Tibial nerve (tissue), 4 donors: ENCODE results near the gene FGF19. TPM values are rescaled to one million over a fixed set of nuclear protein-coding genes. Genes with fewer than 3 reads are reported as not detected.

Experiments
- DNase-seq, 2 donors: peaks; one replicate each; pipeline ENCODE4 v3.0.0-alpha.2; 2019; ENCODE audit warnings: low spot score in 2 of 2
- H3K27ac ChIP-seq, 4 donors: fragments of 200-600 bp; sonication (generic) in 3 of 4; one replicate each; pipeline ENCODE4 v1.5.1; 2017 to 2019; ENCODE audit warnings: mild to moderate bottlenecking in 1 of 4
- H3K27me3 ChIP-seq, 2 donors: fragments of 200-600 bp; sonication (generic) in 1 of 2; one replicate each; pipeline versions ENCODE4 v1.5.1 to v1.6.0; 2017 to 2019
- H3K36me3 ChIP-seq, 3 donors: fragments of 200-600 bp; sonication (generic); one replicate each; pipeline ENCODE4 v1.5.1; 2018 to 2019
- H3K4me1 ChIP-seq, 4 donors: fragments of 200-600 bp; sonication (generic) in 3 of 4; one replicate each; pipeline ENCODE4 v1.5.1; 2017 to 2019
- H3K4me3 ChIP-seq, 4 donors: fragments of 200-600 bp; sonication (generic) in 3 of 4; one replicate each; pipeline ENCODE4 v1.5.1; 2017 to 2019; ENCODE audit warnings: mild to moderate bottlenecking in 1 of 4, moderate library complexity in 1 of 4
- H3K9me3 ChIP-seq, 4 donors: fragments of 200-600 bp; sonication (generic) in 3 of 4; one replicate each; pipeline ENCODE4 v1.5.1; 2017 to 2019
- CTCF ChIP-seq, 5 experiments: fragments of 200-600 bp in 3 of 5; fragments of 450-650 bp in 2 of 5; sonication (generic) in 3 of 5; IDR thresholded peaks; one replicate each; pipeline ENCODE4 v1.5.1; 2016 to 2019; ENCODE audit warnings: antibody characterized with exemption in 5 of 5, mild to moderate bottlenecking in 3 of 5, moderate library complexity in 2 of 5
- EP300 ChIP-seq, 2 donors: sonication (generic); formaldehyde crosslinking; IDR thresholded peaks; one replicate each; pipeline ENCODE4 v1.6.1; 2017; ENCODE audit warnings: antibody characterized with exemption in 2 of 2, mild to moderate bottlenecking in 1 of 2
- POLR2A ChIP-seq, 2 donors: fragments of 450-650 bp; IDR thresholded peaks; one replicate each; pipeline ENCODE4 v1.6.1; 2017; ENCODE audit warnings: antibody characterized with exemption in 2 of 2, mild to moderate bottlenecking in 2 of 2, moderate library complexity in 2 of 2
- WGBS, 2 donors: methylation state at CpG; one replicate each; pipeline ENCODE4 v1.1.5; 2018; 5-methylcytosine and 5-hydroxymethylcytosine counted together
- total RNA-seq, 4 donors: library from RNA; depleted of rRNA; stranded (reverse); fragments of >200 nt; gene quantifications; one replicate each; pipeline ENCODE4 v1.1.0, GENCODE V29; 2016

FGF19 gene
- total RNA-seq, 4 donors from 2014 or later = not detected

GRCh38 chr11:69715446-69715845 is 11.6 kb upstream of the FGF19 start:
- 82 to 85% methylated on average over 18 to 19 of the region's 19 CpGs for WGBS, 2 donors
- Histone ChIP-seq H3K27ac (no peak overlapping the region), H3K27me3 (peaks cover 0 to 34% of the 10 kb centered on the region in 2 donors), H3K9me3 (no peaks in the 10 kb centered on the region), H3K4me1 (peaks cover 0 to 9% (median 0%) of the 10 kb centered on the region in 4 donors), H3K36me3 (no peaks in the 10 kb centered on the region), H3K4me3 (no peak overlapping the region)
- no peak for DNase-seq
- no peak for TF ChIP-seq POLR2A (IDR thresholded peaks at IDR 0.05)
- TF ChIP-seq CTCF (IDR thresholded peaks at IDR 0.05) = no peak

GRCh38 chr11:69711822-69712801 is 8.3 kb upstream of the FGF19 start:
- H3K9me3 ChIP-seq = no peaks in the 10 kb centered on the region
- H3K36me3 ChIP-seq = no peaks in the 10 kb centered on the region
- H3K4me1 ChIP-seq = no peaks in the 10 kb centered on the region
- TF ChIP-seq POLR2A (IDR thresholded peaks at IDR 0.05) (no peak), EP300 (IDR thresholded peaks at IDR 0.05) (no peak), CTCF (IDR thresholded peaks at IDR 0.05) (no peak)
- H3K4me3 ChIP-seq = no peak overlapping the region
- 63 to 66% methylated on average over 24 to 28 of the region's 28 CpGs for WGBS, 2 donors
- H3K27me3 ChIP-seq = peaks cover 0 to 16% of the 10 kb centered on the region in 2 donors
- DNase-seq = no peak
- no peak overlapping the region for H3K27ac ChIP-seq

- DNase-seq = no peak
- Histone ChIP-seq H3K4me1 (peaks cover 0 to 20% (median 6%) of the 10 kb centered on the region in 4 donors), H3K4me3 (no peak overlapping the region), H3K36me3 (no peaks in the 10 kb centered on the region), H3K9me3 (no peaks in the 10 kb centered on the region), H3K27ac (no peak overlapping the region), H3K27me3 (peaks cover 2 to 38% of the 10 kb centered on the region in 2 donors)
- WGBS, 2 donors = 63 to 73% methylated on average over 14 to 15 of the region's 15 CpGs
- TF ChIP-seq CTCF (IDR thresholded peaks at IDR 0.05) (no peak), EP300 (IDR thresholded peaks at IDR 0.05) (no peak), POLR2A (IDR thresholded peaks at IDR 0.05) (no peak)
Observed at GRCh38 chr11:69708736-69709401, 5.0 kb upstream of the FGF19 start.

- peaks cover 2 to 54% of the 10 kb centered on the region in 2 donors for H3K27me3 ChIP-seq
- DNase-seq = no peak
- peaks cover 0 to 37% (median 8%) of the 10 kb centered on the region in 4 donors for H3K4me1 ChIP-seq
- TF ChIP-seq CTCF (IDR thresholded peaks at IDR 0.05) (no peak), EP300 (IDR thresholded peaks at IDR 0.05) (no peak), POLR2A (IDR thresholded peaks at IDR 0.05) (no peak)
- no peak overlapping the region for H3K27ac ChIP-seq
- no peaks in the 10 kb centered on the region for H3K9me3 ChIP-seq
- WGBS, 2 donors = 43 to 46% methylated on average over 7 of the region's 7 CpGs
- H3K4me3 ChIP-seq = no peak overlapping the region
- no peaks in the 10 kb centered on the region for H3K36me3 ChIP-seq
Observed at GRCh38 chr11:69707176-69707575, 3.4 kb upstream of the FGF19 start.
